Ovary (tissue), 9 donors: Measurements from ENCODE around the gene SPANXD. TPM values are rescaled to one million over a fixed set of nuclear protein-coding genes. Genes with fewer than 3 reads are reported as not detected.

Experiments
- DNase-seq, 5 donors: peaks; one replicate each; pipeline ENCODE4 v3.0.0-alpha.2; 2019 to 2020
- H3K27ac ChIP-seq, 2 donors: fragments of 200-600 bp; one replicate each; pipeline versions ENCODE4 v1.5.1 to v1.8.0; 2019 to 2022
- H3K27me3 ChIP-seq: fragments of 200-600 bp; one replicate; pipeline ENCODE4 v1.8.0; 2022
- H3K36me3 ChIP-seq: fragments of 200-600 bp; sonication (generic); one replicate; pipeline ENCODE4 v1.5.1; 2019
- H3K4me1 ChIP-seq: one replicate; pipeline ENCODE4 v1.8.1; 2013; ENCODE audit warnings: mild to moderate bottlenecking, moderate library complexity; ENCODE audit not compliant: insufficient read depth
- H3K4me3 ChIP-seq: fragments of 200-600 bp; sonication (generic); one replicate; pipeline ENCODE4 v1.5.1; 2017
- H3K9me3 ChIP-seq, 2 donors: fragments of 200-600 bp in 1 of 2; sonication (generic) in 1 of 2; one replicate each; pipeline versions ENCODE4 v1.5.1 to v1.8.1; 2013 to 2019; ENCODE audit warnings: mild to moderate bottlenecking in 1 of 2, moderate library complexity in 1 of 2
- EP300 ChIP-seq: sonication (generic); formaldehyde crosslinking; IDR thresholded peaks from one replicate; pipeline ENCODE4 v1.6.1; 2017; ENCODE audit warnings: antibody characterized with exemption
- POLR2A ChIP-seq: fragments of 450-650 bp; IDR thresholded peaks from one replicate; pipeline ENCODE4 v1.6.1; 2017; ENCODE audit warnings: antibody characterized with exemption, mild to moderate bottlenecking, moderate library complexity
- WGBS, 3 donors: extraction: QIAGEN DNeasy Blood & Tissue Kit in 1 of 3; methylation state at CpG; one replicate each; pipeline versions ENCODE4 v1.1.5 to v1.1.7; 2013 to 2017; 5-methylcytosine and 5-hydroxymethylcytosine counted together
- intact Hi-C, 4 donors: fragments of 100-400 bp; cut with DNase I; formaldehyde crosslinking; loops; one replicate each; pipeline versions ENCODE4 v1.11.0 to v1.15.1; 2022 to 2023
- polyA plus RNA-seq, 2 donors: library from polyadenylated mRNA; stranded (reverse); fragments of 200-250 nt in 1 of 2; fragments of 350-450 nt in 1 of 2; fragmentation: Illumina TruSeq in 1 of 2; extraction: RNeasy Lipid Tissue Mini Kit (QIAGEN cat#74804) in 1 of 2; gene quantifications; one replicate each; pipeline ENCODE4 v1.2.3, GENCODE V29; 2013 to 2014
- total RNA-seq, 7 donors: library from RNA; depleted of rRNA in 2 of 7; stranded (reverse); fragments of >200 nt in 2 of 7; fragmentation: NEBNext Ultra II Directional in 3 of 7; extraction: Animal tissue kit (Norgen Biotek cat#: 25700) in 3 of 7; gene quantifications; one replicate each; pipeline versions ENCODE4 v1.1.0 to v1.2.4, GENCODE V29; 2016 to 2023
- TF ChIP-seq, protein P1 (sequence below), 3 donors: fragments of 450-650 bp in 2 of 3; fragments of 200-600 bp in 1 of 3; IDR thresholded peaks; one replicate each; pipeline versions ENCODE4 v1.5.1 to v1.8.0; 2016 to 2022; ENCODE audit warnings: antibody characterized with exemption in 3 of 3, mild to moderate bottlenecking in 1 of 3
- donor health status: DM: no; HTN: no; CAD: no; lungs with moderate emphysema.
- donor health status: DM: no; HTN: no; CAD: no.
- donor health status: Bipolar disorder and iron deficiency.
- donor health status: DM: yes; HTN: yes; CAD: no.
- donor health status: DM: no; HTN: no; CAD: no.
- donor health status: DM: yes; HTN: yes; CAD: no.

The SPANXD gene
- total and polyA plus RNA-seq, 9 donors = not detected

DNA sequence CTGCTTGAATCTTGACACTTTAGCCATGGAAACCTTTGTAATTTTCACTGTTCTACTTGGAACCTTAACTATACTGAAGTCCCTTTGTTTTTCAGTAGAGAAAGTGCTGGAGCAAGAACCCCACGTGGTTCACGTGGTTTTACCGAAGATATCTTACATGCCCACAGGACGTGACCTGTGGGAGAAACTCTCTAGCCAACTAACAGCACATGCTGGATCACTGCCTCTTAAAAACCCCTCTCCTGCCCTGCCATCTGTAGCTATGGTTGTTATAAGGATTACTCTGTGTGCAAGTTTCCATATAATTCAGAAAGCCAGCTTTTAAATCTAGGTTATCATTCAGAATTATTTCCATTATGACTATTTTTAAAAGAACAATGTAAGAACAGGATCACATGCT lies 30.2 kb downstream of the SPANXD start:
- H3K4me3 ChIP-seq = no peak overlapping the region
- H3K27me3 ChIP-seq = no peaks in the 10 kb centered on the region
- TF ChIP-seq EP300 (no peak), POLR2A (no peak)
- TF ChIP-seq, protein P1, sequence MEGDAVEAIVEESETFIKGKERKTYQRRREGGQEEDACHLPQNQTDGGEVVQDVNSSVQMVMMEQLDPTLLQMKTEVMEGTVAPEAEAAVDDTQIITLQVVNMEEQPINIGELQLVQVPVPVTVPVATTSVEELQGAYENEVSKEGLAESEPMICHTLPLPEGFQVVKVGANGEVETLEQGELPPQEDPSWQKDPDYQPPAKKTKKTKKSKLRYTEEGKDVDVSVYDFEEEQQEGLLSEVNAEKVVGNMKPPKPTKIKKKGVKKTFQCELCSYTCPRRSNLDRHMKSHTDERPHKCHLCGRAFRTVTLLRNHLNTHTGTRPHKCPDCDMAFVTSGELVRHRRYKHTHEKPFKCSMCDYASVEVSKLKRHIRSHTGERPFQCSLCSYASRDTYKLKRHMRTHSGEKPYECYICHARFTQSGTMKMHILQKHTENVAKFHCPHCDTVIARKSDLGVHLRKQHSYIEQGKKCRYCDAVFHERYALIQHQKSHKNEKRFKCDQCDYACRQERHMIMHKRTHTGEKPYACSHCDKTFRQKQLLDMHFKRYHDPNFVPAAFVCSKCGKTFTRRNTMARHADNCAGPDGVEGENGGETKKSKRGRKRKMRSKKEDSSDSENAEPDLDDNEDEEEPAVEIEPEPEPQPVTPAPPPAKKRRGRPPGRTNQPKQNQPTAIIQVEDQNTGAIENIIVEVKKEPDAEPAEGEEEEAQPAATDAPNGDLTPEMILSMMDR (IDR thresholded peaks at IDR 0.05) = no peak
- intact Hi-C loops = no loop called here
- H3K9me3 ChIP-seq = no peaks in the 10 kb centered on the region
- 48 to 58% (median 56%) methylated on average over 4 of the region's 4 CpGs for WGBS, 3 donors
- no peaks in the 10 kb centered on the region for H3K4me1 ChIP-seq
- no peaks in the 10 kb centered on the region for H3K36me3 ChIP-seq
- DNase-seq = no peak
- H3K27ac ChIP-seq = no peak overlapping the region

DNA sequence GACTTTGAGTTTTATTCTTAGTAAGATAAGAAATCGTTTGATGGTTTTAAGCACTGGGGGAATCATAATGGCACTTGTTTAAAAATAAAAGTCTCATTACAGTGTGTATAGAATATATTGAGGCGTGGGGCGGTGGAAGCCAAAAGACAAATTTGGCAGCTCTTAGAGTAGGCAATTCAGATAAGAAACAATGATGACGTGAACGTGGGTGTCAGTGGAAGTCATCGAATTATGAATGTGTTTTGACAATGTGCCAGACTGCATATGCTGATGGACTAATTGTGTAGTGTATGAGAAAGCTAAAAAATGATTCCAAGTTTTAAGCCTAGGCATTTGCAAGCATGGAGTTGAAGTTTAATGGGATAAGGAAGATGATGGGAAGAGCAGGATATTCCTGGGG lies 35.8 kb downstream of the SPANXD start:
- H3K27ac ChIP-seq = no peak overlapping the region
- H3K27me3 ChIP-seq = no peaks in the 10 kb centered on the region
- no peaks in the 10 kb centered on the region for H3K36me3 ChIP-seq
- intact Hi-C loops = no loop called here
- H3K9me3 ChIP-seq = no peaks in the 10 kb centered on the region
- DNase-seq = no peak
- H3K4me1 ChIP-seq = no peaks in the 10 kb centered on the region
- TF ChIP-seq EP300 = no peak
- TF ChIP-seq POLR2A = no peak
- TF ChIP-seq, protein P1 (IDR thresholded peaks at IDR 0.05) = no peak
- no peak overlapping the region for H3K4me3 ChIP-seq
- WGBS, 3 donors = 42 to 46% (median 44%) methylated on average over 6 of the region's 6 CpGs

DNA sequence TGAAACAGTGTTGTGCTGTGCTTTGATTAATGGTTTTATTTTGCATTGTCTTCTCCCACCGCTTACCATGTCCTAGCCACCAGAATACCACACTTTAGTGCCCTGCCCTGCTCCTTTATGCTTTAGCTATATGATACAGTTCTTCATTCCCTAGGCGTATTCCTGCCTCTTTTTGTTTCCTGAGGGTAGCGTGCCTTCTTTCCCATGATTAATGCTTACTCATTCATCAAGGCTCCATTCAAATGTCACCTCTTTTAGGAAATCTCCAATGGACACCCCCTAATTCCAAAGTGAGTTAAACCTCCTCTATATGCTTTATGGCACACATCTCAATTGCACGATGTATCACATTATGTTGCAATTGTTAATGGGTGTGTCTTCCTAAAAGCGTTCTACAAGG lies 46.3 kb downstream of the SPANXD start:
- Histone ChIP-seq H3K27ac (no peak overlapping the region), H3K4me3 (no peak overlapping the region), H3K4me1 (no peaks in the 10 kb centered on the region), H3K27me3 (no peaks in the 10 kb centered on the region), H3K36me3 (no peaks in the 10 kb centered on the region), H3K9me3 (no peaks in the 10 kb centered on the region)
- TF ChIP-seq, protein P1 (IDR thresholded peaks at IDR 0.05) = no peak
- TF ChIP-seq POLR2A (no peak), EP300 (no peak)
- intact Hi-C loops = no loop called here
- 74 to 75% (median 75%) methylated on average over 5 of the region's 5 CpGs for WGBS, 3 donors
- no peak for DNase-seq

Other genes starting within 250 kb of the SPANXD start
- not detected for gene SPANXA1, start 114.0 kb downstream of the SPANXD start, total RNA-seq
- gene SPANXA1, start 114.0 kb downstream of the SPANXD start, polyA plus RNA-seq = not detected
- gene SPANXA2, start 109.0 kb downstream of the SPANXD start, total RNA-seq = not detected
- gene SPANXA2, start 109.0 kb downstream of the SPANXD start, polyA plus RNA-seq = not detected
- under 1 TPM in 1 of 7 donors, not detected in 6; 0.69 TPM for gene MAGEC3, start 139.6 kb upstream of the SPANXD start, total RNA-seq
- under 1 TPM in 1 of 2 donors, not detected in 1; 0.32 TPM for gene MAGEC3, start 139.6 kb upstream of the SPANXD start, polyA plus RNA-seq
- gene MAGEC1, start 205.2 kb upstream of the SPANXD start, total RNA-seq = not detected
- gene MAGEC1, start 205.2 kb upstream of the SPANXD start, polyA plus RNA-seq = under 1 TPM in 1 of 2 donors, not detected in 1; 0.05 TPM